Smooth muscle cell (in vitro differentiated cells): ENCODE measurements around the gene ATP10B. TPM values are rescaled to one million over a fixed set of nuclear protein-coding genes. Genes with fewer than 3 reads are reported as not detected.
A peak's percentile ranks its signal among the peaks of the same experiment; 100 is the strongest.

Experiments used
- DNase-seq: peaks from one replicate; lab custom pipeline; 2025; ENCODE audit not compliant: unreplicated experiment; lab: John Stamatoyannopoulos, UW
- H2AFZ ChIP-seq: fragments of 200-600 bp; sonication (generic); 2 replicates; pipeline ENCODE4 v1.6.0; 2016; ENCODE audit warnings: antibody characterized with exemption, low read depth, mild to moderate bottlenecking
- H3F3A ChIP-seq: fragments of 200-600 bp; sonication (generic); 2 replicates; pipeline ENCODE4 v1.6.0; 2017; ENCODE audit warnings: antibody characterized with exemption, low read depth
- H3K27ac ChIP-seq: fragments of 200-600 bp; sonication (generic); 2 replicates; pipeline ENCODE4 v1.5.1; 2016; ENCODE audit warnings: low read depth, mild to moderate bottlenecking
- H3K27me3 ChIP-seq: fragments of 200-600 bp; sonication (generic); 2 replicates; pipeline ENCODE4 v1.6.1; 2016; ENCODE audit warnings: low read depth, mild to moderate bottlenecking
- H3K36me3 ChIP-seq: fragments of 200-600 bp; sonication (generic); 2 replicates; pipeline ENCODE4 v1.5.1; 2016; ENCODE audit warnings: low read depth
- H3K4me1 ChIP-seq: fragments of 200-600 bp; sonication (generic); 2 replicates; pipeline ENCODE4 v1.5.1; 2016; ENCODE audit warnings: low read depth
- H3K4me2 ChIP-seq: fragments of 200-600 bp; sonication (generic); 2 replicates; pipeline ENCODE4 v1.6.0; 2016; ENCODE audit warnings: mild to moderate bottlenecking
- H3K4me3 ChIP-seq: fragments of 200-600 bp; sonication (generic); 2 replicates; pipeline ENCODE4 v1.5.1; 2016; ENCODE audit warnings: mild to moderate bottlenecking
- H3K79me2 ChIP-seq: fragments of 200-600 bp; sonication (generic); 2 replicates; pipeline ENCODE4 v1.6.0; 2016; ENCODE audit warnings: low read depth, mild to moderate bottlenecking
- H3K9ac ChIP-seq: fragments of 200-600 bp; sonication (generic); 2 replicates; pipeline ENCODE4 v1.6.0; 2016; ENCODE audit warnings: low read depth
- H3K9me3 ChIP-seq: fragments of 200-600 bp; sonication (generic); replicated peaks from 2 replicates; pipeline ENCODE4 v1.5.1; 2016; ENCODE audit warnings: low read depth
- H4K20me1 ChIP-seq: fragments of 200-600 bp; sonication (generic); 2 replicates; pipeline ENCODE4 v1.6.0; 2016; ENCODE audit warnings: low read depth
- CTCF ChIP-seq: fragments of 200-600 bp; sonication (generic); IDR thresholded peaks from 2 replicates; pipeline ENCODE4 v1.5.1; 2017; ENCODE audit warnings: borderline replicate concordance, mild to moderate bottlenecking, antibody characterized with exemption; ENCODE audit not compliant: insufficient read depth, poor library complexity, severe bottlenecking
- WGBS: methylation state at CpG from one replicate; pipeline ENCODE4 v1.1.7; 2016; ENCODE audit warnings: low lambda C conversion rate; 5-methylcytosine and 5-hydroxymethylcytosine counted together
- polyA plus RNA-seq: library from polyadenylated mRNA; unstranded; fragments of >200 nt; fragmentation: Nextera tagmentation; extraction: Ambion mirVana; gene quantifications from 2 replicates; pipeline ENCODE4 v1.2.1, GENCODE V29; 2016
- total RNA-seq: library from RNA; depleted of rRNA; stranded (reverse); fragments of >200 nt; gene quantifications from 2 replicates; pipeline ENCODE4 v1.2.3, GENCODE V29; 2014

The ATP10B gene
- total and polyA plus RNA-seq, 2 experiments from 2014 or later = 0.13 TPM; not detected in 1

- Histone ChIP-seq H3K4me2 (no peak overlapping the region), H3K36me3 (no peaks in the 10 kb centered on the region), H3K27me3 (no peaks in the 10 kb centered on the region), H3K79me2 (no peaks in the 10 kb centered on the region), H3K4me3 (no peak overlapping the region), H3F3A (no peaks in the 10 kb centered on the region), H3K4me1 (no peaks in the 10 kb centered on the region), H2AFZ (no peak overlapping the region), H3K27ac (no peak overlapping the region), H3K9ac (no peak overlapping the region), H4K20me1 (no peaks in the 10 kb centered on the region), H3K9me3 (no peaks in the 10 kb centered on the region)
- DNase-seq = no peak
- 97% methylated on average over 4 of the region's 4 CpGs for WGBS
- TF ChIP-seq CTCF = no peak
Observed at GRCh38 chr5:160767062-160767461, 84.9 kb downstream of the ATP10B start.

GRCh38 chr5:160760008-160760407 is 92.0 kb downstream of the ATP10B start:
- DNase-seq = no peak
- H3K9me3 ChIP-seq = no peaks in the 10 kb centered on the region
- no peaks in the 10 kb centered on the region for H3K4me1 ChIP-seq
- 76% methylated on average over 3 of the region's 3 CpGs for WGBS
- no peak overlapping the region for H3K9ac ChIP-seq
- H3K27me3 ChIP-seq = no peaks in the 10 kb centered on the region
- H3F3A ChIP-seq = no peaks in the 10 kb centered on the region
- no peak overlapping the region for H3K4me3 ChIP-seq
- no peaks in the 10 kb centered on the region for H3K36me3 ChIP-seq
- H3K4me2 ChIP-seq = no peak overlapping the region
- H3K79me2 ChIP-seq = no peaks in the 10 kb centered on the region
- no peak overlapping the region for H2AFZ ChIP-seq
- H3K27ac ChIP-seq = no peak overlapping the region
- no peak for TF ChIP-seq CTCF
- no peaks in the 10 kb centered on the region for H4K20me1 ChIP-seq

GRCh38 chr5:160757194-160757593 is 94.8 kb downstream of the ATP10B start:
- TF ChIP-seq CTCF = no peak
- Histone ChIP-seq H3K4me1 (peaks cover 4% of the 10 kb centered on the region), H3K4me2 (no peak overlapping the region), H3K9ac (no peak overlapping the region), H3F3A (no peaks in the 10 kb centered on the region), H4K20me1 (no peaks in the 10 kb centered on the region), H2AFZ (no peak overlapping the region), H3K27ac (no peak overlapping the region), H3K4me3 (no peak overlapping the region), H3K79me2 (no peaks in the 10 kb centered on the region), H3K27me3 (no peaks in the 10 kb centered on the region), H3K9me3 (no peaks in the 10 kb centered on the region), H3K36me3 (no peaks in the 10 kb centered on the region)
- 40% methylated on average over 1 of the region's 1 CpG for WGBS
- no peak for DNase-seq

GRCh38 chr5:160750938-160751657 is 100.9 kb downstream of the ATP10B start:
- Histone ChIP-seq H3K4me1 (peaks cover 5% of the 10 kb centered on the region), H3K36me3 (no peaks in the 10 kb centered on the region), H3K4me2 (peak overlapping the region; percentile 33), H2AFZ (no peak overlapping the region), H3K27ac (peak overlapping the region; percentile 31), H3K9me3 (no peaks in the 10 kb centered on the region), H3K4me3 (no peak overlapping the region), H3K27me3 (no peaks in the 10 kb centered on the region), H3F3A (no peaks in the 10 kb centered on the region), H4K20me1 (no peaks in the 10 kb centered on the region), H3K79me2 (no peaks in the 10 kb centered on the region), H3K9ac (no peak overlapping the region)
- DNase-seq = no peak
- WGBS = 79% methylated on average over 4 of the region's 4 CpGs
- TF ChIP-seq CTCF = no peak
